A549 (cell line): ENCODE results near the gene RABGAP1L.

Source experiments
- CBX8 ChIP-seq: fragments of 200-600 bp; sonication (generic); IDR thresholded peaks from 2 replicates; pipeline ENCODE4 v1.6.1; 2016
- CEBPB ChIP-seq, 2 experiments: fragments of >200 bp in 1 of 2; sonication (Bioruptor Twin) in 1 of 2; formaldehyde crosslinking in 1 of 2; IDR thresholded peaks; 2 replicates each; pipeline ENCODE4 v1.6.1; 2012 to 2016
- CTCF ChIP-seq: fragments of >200 bp; sonication (Bioruptor Twin); formaldehyde crosslinking; IDR thresholded peaks from 3 replicates; pipeline ENCODE4 v1.5.1; 2016
- FOSB ChIP-seq: fragments of 250-450 bp; sonication (Bioruptor Pico); IDR thresholded peaks from 2 replicates; pipeline ENCODE4 v1.5.0; 2020; ENCODE audit warnings: mild to moderate bottlenecking, moderate library complexity
- RFX5 ChIP-seq: fragments of 450-650 bp; IDR thresholded peaks from 2 replicates; pipeline ENCODE4 v1.7.1; 2014; ENCODE audit warnings: antibody characterized with exemption, mild to moderate bottlenecking, moderate library complexity
- TF ChIP-seq, protein P1 (sequence below): fragments of 150-350 bp; IDR thresholded peaks from 2 replicates; pipeline ENCODE4 v1.6.1; 2014; ENCODE audit warnings: low read depth, mild to moderate bottlenecking, low read length

DNA sequence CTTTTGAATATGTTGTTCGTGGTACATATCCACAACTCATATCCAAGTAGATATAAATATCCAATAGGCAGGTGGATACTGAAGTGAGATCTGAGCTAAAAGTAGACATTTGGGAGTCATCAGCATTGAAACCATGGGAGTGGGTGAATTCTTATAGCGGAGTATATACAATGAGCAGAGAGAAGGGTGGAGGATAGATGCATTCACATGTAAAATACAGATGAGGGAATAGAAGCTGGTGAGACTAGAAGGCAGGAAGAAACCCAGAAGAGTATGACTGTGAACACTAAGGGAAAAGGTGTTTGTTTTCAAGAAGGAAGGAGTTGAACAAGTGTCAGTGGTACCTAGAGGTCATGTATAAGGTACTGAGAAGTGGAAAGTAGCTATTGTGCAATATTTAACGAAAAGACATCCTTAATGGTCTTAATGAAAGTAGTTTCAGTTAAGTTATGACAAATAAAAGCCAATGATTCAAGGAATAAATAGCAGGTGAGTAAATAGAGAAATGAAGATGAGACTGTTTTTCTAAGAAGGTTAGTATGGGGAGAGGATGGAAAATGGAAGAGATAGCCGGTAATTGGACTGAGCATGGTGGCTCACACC is 658.8 kb downstream of the RABGAP1L start:
- no peak for TF ChIP-seq CEBPB (IDR thresholded peaks at IDR 0.05)
- TF ChIP-seq, protein P1, sequence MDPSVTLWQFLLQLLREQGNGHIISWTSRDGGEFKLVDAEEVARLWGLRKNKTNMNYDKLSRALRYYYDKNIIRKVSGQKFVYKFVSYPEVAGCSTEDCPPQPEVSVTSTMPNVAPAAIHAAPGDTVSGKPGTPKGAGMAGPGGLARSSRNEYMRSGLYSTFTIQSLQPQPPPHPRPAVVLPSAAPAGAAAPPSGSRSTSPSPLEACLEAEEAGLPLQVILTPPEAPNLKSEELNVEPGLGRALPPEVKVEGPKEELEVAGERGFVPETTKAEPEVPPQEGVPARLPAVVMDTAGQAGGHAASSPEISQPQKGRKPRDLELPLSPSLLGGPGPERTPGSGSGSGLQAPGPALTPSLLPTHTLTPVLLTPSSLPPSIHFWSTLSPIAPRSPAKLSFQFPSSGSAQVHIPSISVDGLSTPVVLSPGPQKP = no peak
- TF ChIP-seq CTCF = no peak
- no peak for TF ChIP-seq RFX5
- TF ChIP-seq CBX8 = no peak
- no peak for TF ChIP-seq FOSB (CRISPR knock-in tag)
